Neuronal stem cell (in vitro differentiated cells): ENCODE results near the gene TBRG1.

Experiments used
- DNase-seq: peaks from one replicate; pipeline ENCODE4 v3.0.0-alpha.2; 2013; ENCODE audit warnings: low spot score
- H2AFZ ChIP-seq: one replicate; pipeline ENCODE4 v1.6.1; 2013; ENCODE audit warnings: mild to moderate bottlenecking, low read length, inconsistent platforms
- H2AK5ac ChIP-seq: 2 replicates; pipeline ENCODE4 v1.6.1; 2013; ENCODE audit warnings: low read depth, mild to moderate bottlenecking, inconsistent platforms, low read length, moderate library complexity, mixed read lengths
- H2BK120ac ChIP-seq: 2 replicates; pipeline ENCODE4 v1.6.1; 2013; ENCODE audit warnings: low read depth, mild to moderate bottlenecking, inconsistent platforms, low read length, moderate library complexity, mixed read lengths
- H2BK12ac ChIP-seq: one replicate; pipeline ENCODE4 v1.6.1; 2013; ENCODE audit warnings: low read length, inconsistent platforms
- H2BK15ac ChIP-seq: 2 replicates; pipeline ENCODE4 v1.6.1; 2013; ENCODE audit warnings: mild to moderate bottlenecking, low read length, inconsistent platforms, mixed read lengths
- H2BK5ac ChIP-seq: one replicate; pipeline ENCODE4 v1.6.1; 2013; ENCODE audit warnings: inconsistent platforms, mild to moderate bottlenecking, low read length, moderate library complexity
- H3K14ac ChIP-seq: one replicate; pipeline ENCODE4 v1.6.1; 2013; ENCODE audit warnings: low read length, inconsistent platforms
- H3K18ac ChIP-seq: 2 replicates; pipeline ENCODE4 v1.6.1; 2013; ENCODE audit warnings: low read length, inconsistent platforms
- H3K23ac ChIP-seq: 2 replicates; pipeline ENCODE4 v1.6.1; 2013; ENCODE audit warnings: low read depth, mild to moderate bottlenecking, mixed read lengths, low read length, inconsistent platforms; ENCODE audit not compliant: poor library complexity
- H3K27ac ChIP-seq: replicated peaks from 3 replicates; pipeline ENCODE4 v1.5.1; 2013; ENCODE audit warnings: low read length, inconsistent platforms
- H3K27me3 ChIP-seq, 3 experiments: 2 replicates each; pipeline ENCODE4 v1.6.1; 2013; ENCODE audit warnings: low read length in 3 of 3, mild to moderate bottlenecking in 2 of 3, inconsistent platforms in 1 of 3, low read depth in 1 of 3, mixed read lengths in 1 of 3, moderate library complexity in 1 of 3; ENCODE audit not compliant: control insufficient read depth in 3 of 3, insufficient read depth in 3 of 3
- H3K36me3 ChIP-seq, 2 donors: replicated peaks in 1 of 2; 2 replicates each; pipeline ENCODE4 v1.6.1; 2013; ENCODE audit warnings: low read length in 2 of 2; ENCODE audit not compliant: control insufficient read depth in 2 of 2, insufficient read depth in 2 of 2
- H3K4ac ChIP-seq: 2 replicates; pipeline ENCODE4 v1.6.1; 2013; ENCODE audit warnings: inconsistent platforms, mild to moderate bottlenecking, low read length, moderate library complexity
- H3K4me1 ChIP-seq, 2 donors: 1 replicate in 1 of 2; 2 replicates in 1 of 2; pipeline ENCODE4 v1.6.1; 2013; ENCODE audit warnings: low read length in 2 of 2, low read depth in 1 of 2; ENCODE audit not compliant: control insufficient read depth in 2 of 2, insufficient read depth in 1 of 2
- H3K4me2 ChIP-seq: one replicate; pipeline ENCODE4 v1.6.1; 2013; ENCODE audit warnings: mild to moderate bottlenecking, low read length, inconsistent platforms; ENCODE audit not compliant: insufficient read depth, poor library complexity, severe bottlenecking
- H3K4me3 ChIP-seq, 2 donors: 2 replicates each; pipeline ENCODE4 v1.5.1; 2013; ENCODE audit warnings: low read length in 2 of 2, mild to moderate bottlenecking in 2 of 2, inconsistent platforms in 1 of 2, moderate library complexity in 1 of 2
- H3K79me1 ChIP-seq: one replicate; pipeline ENCODE4 v1.6.1; 2013; ENCODE audit warnings: low read depth, mild to moderate bottlenecking, inconsistent platforms, low read length, moderate library complexity
- H3K9ac ChIP-seq: one replicate; pipeline ENCODE4 v1.6.1; 2013; ENCODE audit warnings: mild to moderate bottlenecking, low read depth, low read length, inconsistent platforms; ENCODE audit not compliant: poor library complexity
- H3K9me3 ChIP-seq, 2 donors: replicated peaks in 1 of 2; 2 replicates each; pipeline versions ENCODE3 to v1.6.1; 2013; ENCODE audit warnings: low read length in 2 of 2, mild to moderate bottlenecking in 2 of 2, inconsistent platforms in 1 of 2, low read depth in 1 of 2, mixed read lengths in 1 of 2, moderate library complexity in 1 of 2; ENCODE audit not compliant: control insufficient read depth in 2 of 2, insufficient read depth in 1 of 2
- H4K8ac ChIP-seq: one replicate; pipeline ENCODE4 v1.6.1; 2013; ENCODE audit warnings: low read depth, mild to moderate bottlenecking, inconsistent platforms, low read length, moderate library complexity
- H4K91ac ChIP-seq: one replicate; pipeline ENCODE4 v1.6.1; 2013; ENCODE audit warnings: low read length, low read depth, mild to moderate bottlenecking, inconsistent platforms; ENCODE audit not compliant: poor library complexity
- WGBS, 2 donors: extraction: QIAGEN DNeasy Blood & Tissue Kit; methylation state at CpG; one replicate each; pipeline ENCODE4 v1.1.7; 2013; ENCODE audit warnings: missing lambda C conversion rate in 2 of 2, mixed read lengths in 1 of 2; ENCODE audit not compliant: insufficient read length in 2 of 2, insufficient replicate concordance in 1 of 2; ENCODE audit errors: extremely low coverage in 2 of 2; 5-methylcytosine and 5-hydroxymethylcytosine counted together

TBRG1 gene

DNA sequence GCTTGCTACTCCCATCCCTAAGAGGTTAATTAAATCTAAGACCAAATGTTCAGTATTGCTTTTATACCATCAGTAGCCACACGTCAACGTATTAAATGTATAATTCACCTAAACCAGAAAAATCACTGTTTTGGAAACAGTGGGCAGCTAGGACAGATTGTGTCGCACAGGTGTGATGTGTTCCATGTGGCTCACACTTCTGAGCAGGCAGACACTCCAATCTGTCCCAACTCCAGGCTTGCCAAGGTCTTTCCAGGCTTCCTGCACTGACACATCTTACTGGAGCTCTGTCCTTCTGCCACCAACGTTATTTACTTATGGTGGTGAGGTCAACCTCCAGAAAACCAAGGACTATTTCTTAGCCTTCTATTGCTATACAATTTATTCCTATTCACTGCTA, 39.4 kb downstream of the TBRG1 start:
- H2BK15ac ChIP-seq, result no peak overlapping the region
- H2BK5ac ChIP-seq, result no peak overlapping the region
- no peak overlapping the region for H3K4ac ChIP-seq
- no peak overlapping the region for H2AK5ac ChIP-seq
- no peak overlapping the region for H3K4me2 ChIP-seq
- no peak for DNase-seq
- H2AFZ ChIP-seq, result no peak overlapping the region
- H3K79me1 ChIP-seq, result no peaks in the 10 kb centered on the region
- H3K4me1 ChIP-seq, result peaks cover 1 to 14% of the 10 kb centered on the region in 2 donors
- H3K9me3 ChIP-seq, result no peaks in the 10 kb centered on the region
- H2BK12ac ChIP-seq, result no peak overlapping the region
- no peak overlapping the region for H3K27ac ChIP-seq
- no peak overlapping the region for H2BK120ac ChIP-seq
- no peak overlapping the region for H3K14ac ChIP-seq
- H3K27me3 ChIP-seq, result no peaks in the 10 kb centered on the region
- no peak overlapping the region for H4K91ac ChIP-seq
- no peaks in the 10 kb centered on the region for H3K36me3 ChIP-seq
- H3K23ac ChIP-seq, result no peak overlapping the region
- no peak overlapping the region for H3K9ac ChIP-seq
- no peak overlapping the region for H3K18ac ChIP-seq
- no peak overlapping the region for H4K8ac ChIP-seq
- no peak overlapping the region for H3K4me3 ChIP-seq
- no CpG with 5 or more reads among the region's 4 CpGs for WGBS, 2 donors

DNA sequence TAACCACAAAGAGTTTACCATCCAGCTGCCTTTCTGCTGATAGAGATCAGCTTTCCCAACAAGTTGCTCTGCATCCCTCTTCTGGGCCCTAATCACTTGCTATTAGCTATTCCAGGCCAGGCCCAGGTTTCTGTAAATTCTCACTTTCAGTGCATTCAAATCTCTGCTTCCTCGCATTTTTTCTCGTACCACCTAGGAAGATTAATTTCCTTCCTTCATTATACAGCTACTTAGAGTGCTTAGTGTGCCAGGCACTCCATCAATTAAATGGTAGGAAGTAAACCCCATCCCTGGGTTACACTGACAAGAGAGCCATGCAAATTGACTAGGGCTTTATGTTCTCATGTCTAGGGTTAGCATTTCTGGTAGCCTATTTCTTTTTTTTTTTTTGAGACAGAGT, 41.2 kb downstream of the TBRG1 start:
- H3K4me2 ChIP-seq, result no peak overlapping the region
- H3K4ac ChIP-seq, result no peak overlapping the region
- H3K27ac ChIP-seq, result no peak overlapping the region
- H3K9ac ChIP-seq, result no peak overlapping the region
- H4K91ac ChIP-seq, result no peak overlapping the region
- no peak overlapping the region for H2AK5ac ChIP-seq
- H3K14ac ChIP-seq, result no peak overlapping the region
- WGBS, 2 donors, result no CpG with 5 or more reads among the region's 2 CpGs
- no peak overlapping the region for H3K4me3 ChIP-seq
- no peak overlapping the region for H4K8ac ChIP-seq
- H3K9me3 ChIP-seq, result no peaks in the 10 kb centered on the region
- H3K27me3 ChIP-seq, result peaks cover 0 to 4% (median 0%) of the 10 kb centered on the region in 3 experiments
- no peak overlapping the region for H2BK120ac ChIP-seq
- no peaks in the 10 kb centered on the region for H3K4me1 ChIP-seq
- no peaks in the 10 kb centered on the region for H3K36me3 ChIP-seq
- no peak overlapping the region for H2AFZ ChIP-seq
- no peak overlapping the region for H2BK5ac ChIP-seq
- peak overlapping the region; percentile 16 for H3K18ac ChIP-seq
- no peak overlapping the region for H2BK12ac ChIP-seq
- H2BK15ac ChIP-seq, result no peak overlapping the region
- H3K79me1 ChIP-seq, result no peaks in the 10 kb centered on the region
- no peak for DNase-seq
- H3K23ac ChIP-seq, result no peak overlapping the region

DNA sequence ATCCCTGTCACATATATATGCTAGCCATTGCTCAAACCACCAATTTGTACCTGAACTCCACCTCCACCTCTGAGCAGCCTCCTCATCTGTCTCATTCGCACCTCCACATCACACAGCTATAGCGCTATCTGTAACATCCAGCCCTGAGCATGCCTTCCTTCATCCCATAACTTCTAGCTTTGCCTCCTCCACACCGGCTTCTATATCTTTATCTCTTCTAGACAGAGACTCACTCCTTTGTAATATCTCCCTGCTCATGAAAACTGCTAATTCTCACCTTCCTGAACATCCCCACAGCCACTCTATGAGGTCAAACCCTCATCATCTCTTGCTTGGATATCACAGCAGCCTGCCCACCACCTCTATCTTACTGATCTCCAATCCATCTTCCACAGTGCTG, 44.9 kb downstream of the TBRG1 start:
- Histone ChIP-seq H3K4ac (no peak overlapping the region), H3K9ac (no peak overlapping the region), H3K23ac (no peak overlapping the region)

DNA sequence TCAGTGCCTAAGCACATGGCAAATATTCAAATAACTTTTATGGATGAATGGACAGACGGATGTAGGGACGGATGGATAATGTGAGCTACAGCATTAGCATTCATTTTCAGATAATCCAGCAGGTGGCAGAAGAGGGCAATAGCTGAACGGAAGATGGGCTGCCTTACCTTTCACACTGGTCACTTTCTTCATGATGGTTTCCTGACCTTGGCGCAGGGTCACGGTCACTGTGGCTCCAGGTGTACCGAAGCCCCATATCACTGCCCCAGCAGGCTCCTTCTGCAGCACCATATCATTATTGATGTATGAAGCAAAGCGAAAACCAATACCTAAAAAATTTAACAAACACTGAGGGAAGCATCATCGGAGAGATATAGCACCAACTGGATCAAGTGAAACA, 46.5 kb downstream of the TBRG1 start:
- no peak overlapping the region for H3K23ac ChIP-seq
- H3K4me1 ChIP-seq, result no peaks in the 10 kb centered on the region
- no peak overlapping the region for H3K9ac ChIP-seq
- DNase-seq, result no peak
- no peak overlapping the region for H3K4ac ChIP-seq
- peaks cover 0 to 23% (median 3%) of the 10 kb centered on the region in 3 experiments for H3K27me3 ChIP-seq
- no peak overlapping the region for H3K27ac ChIP-seq
- no peak overlapping the region for H3K18ac ChIP-seq
- no peak overlapping the region for H2AFZ ChIP-seq
- no peak overlapping the region for H3K4me3 ChIP-seq
- no peak overlapping the region for H3K4me2 ChIP-seq
- H2BK15ac ChIP-seq, result no peak overlapping the region
- H2BK5ac ChIP-seq, result no peak overlapping the region
- no peaks in the 10 kb centered on the region for H3K36me3 ChIP-seq
- no peak overlapping the region for H2BK120ac ChIP-seq
- no CpG with 5 or more reads among the region's 8 CpGs for WGBS, 2 donors
- no peaks in the 10 kb centered on the region for H3K79me1 ChIP-seq
- no peak overlapping the region for H4K91ac ChIP-seq
- H2AK5ac ChIP-seq, result no peak overlapping the region
- no peak overlapping the region for H3K14ac ChIP-seq
- no peaks in the 10 kb centered on the region for H3K9me3 ChIP-seq
- H4K8ac ChIP-seq, result no peak overlapping the region
- no peak overlapping the region for H2BK12ac ChIP-seq

More for the DNA sequence above, 44.9 kb downstream of the TBRG1 start:
- no peak overlapping the region for H2BK15ac ChIP-seq
- no peaks in the 10 kb centered on the region for H3K36me3 ChIP-seq
- no peak overlapping the region for H2AFZ ChIP-seq
- H3K27me3 ChIP-seq, result peaks cover 0 to 14% (median 0%) of the 10 kb centered on the region in 3 experiments
- H2BK5ac ChIP-seq, result no peak overlapping the region
- no peak overlapping the region for H2BK120ac ChIP-seq
- DNase-seq, result no peak
- no peaks in the 10 kb centered on the region for H3K79me1 ChIP-seq
- H3K14ac ChIP-seq, result no peak overlapping the region
- H4K8ac ChIP-seq, result no peak overlapping the region
- H2BK12ac ChIP-seq, result no peak overlapping the region
- no peak overlapping the region for H3K27ac ChIP-seq
- no peaks in the 10 kb centered on the region for H3K9me3 ChIP-seq
- H3K4me1 ChIP-seq, result no peaks in the 10 kb centered on the region
- H2AK5ac ChIP-seq, result no peak overlapping the region
- H3K18ac ChIP-seq, result no peak overlapping the region
- no peak overlapping the region for H3K4me2 ChIP-seq
- H4K91ac ChIP-seq, result no peak overlapping the region
- WGBS, 2 donors, result no CpG with 5 or more reads among the region's 3 CpGs
- no peak overlapping the region for H3K4me3 ChIP-seq
